Body of pancreas (tissue), 4 donors: Measurements from ENCODE around the gene TMEM82. TPM values are rescaled to one million over a fixed set of nuclear protein-coding genes. Genes with fewer than 3 reads are reported as not detected.

Experiments used
- ATAC-seq: fragments of 150-250 bp; one replicate; pipeline ENCODE4 v1.9.1; 2016
- DNase-seq, 4 donors: peaks; one replicate each; pipeline ENCODE4 v3.0.0-alpha.2; 2019
- H3K27ac ChIP-seq, 4 donors: fragments of 200-600 bp; sonication (generic); 1 replicate in 3 of 4; 2 replicates in 1 of 4; pipeline versions ENCODE4 v1.5.1 to v1.6.1; 2016 to 2019; ENCODE audit warnings: mild to moderate bottlenecking in 1 of 4, mixed read lengths in 1 of 4, moderate library complexity in 1 of 4
- H3K27me3 ChIP-seq, 2 donors: fragments of 200-600 bp; sonication (generic); one replicate each; pipeline ENCODE4 v1.6.0; 2016; ENCODE audit warnings: mild to moderate bottlenecking in 1 of 2
- H3K36me3 ChIP-seq, 2 donors: fragments of 200-600 bp; sonication (generic); replicated peaks in 1 of 2; 2 replicates each; pipeline ENCODE4 v1.5.1; 2016; ENCODE audit warnings: low read depth in 2 of 2; ENCODE audit not compliant: insufficient read depth in 1 of 2
- H3K4me1 ChIP-seq: fragments of 200-600 bp; sonication (generic); one replicate; pipeline ENCODE4 v1.6.0; 2016
- H3K4me3 ChIP-seq, 2 donors: fragments of 200-600 bp; sonication (generic); 1 replicate in 1 of 2; 2 replicates in 1 of 2; pipeline ENCODE4 v1.5.1; 2016 to 2019
- H3K9me3 ChIP-seq, 3 donors: fragments of 200-600 bp; sonication (generic); 1 replicate in 2 of 3; 2 replicates in 1 of 3; pipeline ENCODE4 v1.5.1; 2016
- CTCF ChIP-seq, 7 experiments: fragments of 450-650 bp in 4 of 7; fragments of 200-600 bp in 3 of 7; sonication (generic) in 3 of 7; IDR thresholded peaks; one replicate each; pipeline ENCODE4 v1.5.1; 2016 to 2019; ENCODE audit warnings: antibody characterized with exemption in 7 of 7
- POLR2A ChIP-seq, 3 donors: fragments of 450-650 bp; IDR thresholded peaks; one replicate each; pipeline ENCODE4 v1.6.1; 2016; ENCODE audit warnings: antibody characterized with exemption in 3 of 3, mild to moderate bottlenecking in 2 of 3
- WGBS, 2 donors: methylation state at CpG; one replicate each; pipeline ENCODE4 v1.1.5; 2017; 5-methylcytosine and 5-hydroxymethylcytosine counted together
- intact Hi-C: fragments of 100-400 bp; cut with DNase I; formaldehyde crosslinking; loops from one replicate; pipeline ENCODE4 v1.15.1; 2023
- total RNA-seq, 2 donors: library from RNA; depleted of rRNA; stranded (reverse); fragments of >200 nt; gene quantifications; one replicate each; pipeline ENCODE4 v1.1.0, GENCODE V29; 2016

The TMEM82 gene
- total RNA-seq, 2 donors from 2014 or later = not detected

- H3K36me3 ChIP-seq = no peaks in the 10 kb centered on the region
- TF ChIP-seq POLR2A (IDR thresholded peaks at IDR 0.05) = no peak
- TF ChIP-seq CTCF (IDR thresholded peaks at IDR 0.05) = no peak
- WGBS, 2 donors = 29 to 80% methylated on average over 1 to 24 of the region's 24 CpGs
- intact Hi-C loops = no loop called here
- H3K4me3 ChIP-seq = no peak overlapping the region
- H3K9me3 ChIP-seq = no peaks in the 10 kb centered on the region
- ATAC-seq (peak; percentile 16), DNase-seq (peak in 1 of 4 donors; percentile 36)
- no peaks in the 10 kb centered on the region for H3K27me3 ChIP-seq
- peak overlapping the region in 3 of 4 donors; percentile 64 to 75 (median 75) for H3K27ac ChIP-seq
- H3K4me1 ChIP-seq = peaks cover 41% of the 10 kb centered on the region
Observed at GRCh38 chr1:15757575-15758342, 15.5 kb downstream of the TMEM82 start.

- TF ChIP-seq CTCF (IDR thresholded peaks at IDR 0.05) (no peak), POLR2A (IDR thresholded peaks at IDR 0.05) (no peak)
- WGBS, 2 donors = 15 to 48% methylated on average over 7 to 17 of the region's 58 CpGs
- Histone ChIP-seq H3K4me3 (peak within 1 kb of the TSS; percentile 6 to 67), H3K9me3 (no peaks in the 10 kb centered on the region), H3K27me3 (no peaks in the 10 kb centered on the region), H3K4me1 (peaks cover 41% of the 10 kb centered on the region), H3K27ac (peak within 1 kb of the TSS in 3 of 4 donors; percentile 64 to 75 (median 75)), H3K36me3 (no peaks in the 10 kb centered on the region)
- intact Hi-C loops = no loop called here
- peak; percentile 37 for ATAC-seq
- DNase-seq = peak in 2 of 4 donors; percentile 52 to 55
Observed at GRCh38 chr1:15758343-15758931, 16.1 kb downstream of the TMEM82 start, which contains the start of gene FBLIM1. FBLIM1 (plus strand) TSS chr1:15758795; CDS start chr1:15764984, 6,189 bp downstream.

- H3K4me3 ChIP-seq = peak overlapping the region; percentile 6 to 67
- TF ChIP-seq CTCF (IDR thresholded peaks at IDR 0.05) (no peak), POLR2A (IDR thresholded peaks at IDR 0.05) (peak in 2 of 3 donors; percentile 22 to 37)
- ATAC-seq = peak; percentile 45
- H3K36me3 ChIP-seq = no peaks in the 10 kb centered on the region
- no peaks in the 10 kb centered on the region for H3K9me3 ChIP-seq
- no peaks in the 10 kb centered on the region for H3K27me3 ChIP-seq
- intact Hi-C loops = no loop called here
- H3K27ac ChIP-seq = peak overlapping the region in 3 of 4 donors; percentile 46 to 75 (median 48)
- 8 to 60% methylated on average over 1 to 50 of the region's 58 CpGs for WGBS, 2 donors
- H3K4me1 ChIP-seq = peaks cover 47% of the 10 kb centered on the region
- DNase-seq = peak in 1 of 4 donors; percentile 40
Observed at GRCh38 chr1:15758953-15759661, 16.8 kb downstream of the TMEM82 start.

- 72 to 73% methylated on average over 4 to 12 of the region's 12 CpGs for WGBS, 2 donors
- Histone ChIP-seq H3K27me3 (no peaks in the 10 kb centered on the region), H3K36me3 (no peaks in the 10 kb centered on the region), H3K4me1 (peaks cover 62% of the 10 kb centered on the region), H3K27ac (peak overlapping the region in 1 of 4 donors; percentile 37), H3K4me3 (no peak overlapping the region), H3K9me3 (no peaks in the 10 kb centered on the region)
- no peak for ATAC-seq
- peak in 2 of 4 donors; percentile 31 to 41 for DNase-seq
- TF ChIP-seq POLR2A (IDR thresholded peaks at IDR 0.05) (no peak), CTCF (IDR thresholded peaks at IDR 0.05) (no peak)
- intact Hi-C loops = no loop called here
Observed at GRCh38 chr1:15760520-15761211, 18.4 kb downstream of the TMEM82 start.
